ENCODE measurements around the gene MYH13.
"Not testable (repeated sequence)": the region's sequence is repeated elsewhere in the genome, so short reads cannot be mapped to it uniquely, and the experiment has no call there.

Gene MYH13

DNA sequence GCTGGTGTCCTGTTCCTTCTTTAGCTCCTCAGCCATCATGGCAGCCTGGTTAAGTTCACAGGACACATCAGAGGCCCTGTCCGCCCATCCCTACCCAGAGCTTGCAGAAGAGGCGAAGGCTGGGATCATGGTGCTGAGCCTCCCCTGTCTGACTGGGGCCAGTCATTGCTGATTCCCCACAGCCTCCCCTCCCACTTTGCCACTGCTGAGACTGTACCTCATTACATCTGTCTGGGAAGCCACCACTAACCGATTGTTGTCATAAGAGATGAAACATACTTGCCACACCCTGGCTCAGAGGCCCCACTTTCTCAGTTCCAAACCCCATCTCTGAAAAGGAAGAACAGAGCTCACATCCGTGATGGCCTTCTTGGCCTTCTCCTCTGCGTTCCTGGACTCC, 66.2 kb downstream of the MYH13 start:
- no peak for DNase-seq (ENCODE audit: extremely low read depth in 1 of 2, low read depth in 1 of 2)

DNA sequence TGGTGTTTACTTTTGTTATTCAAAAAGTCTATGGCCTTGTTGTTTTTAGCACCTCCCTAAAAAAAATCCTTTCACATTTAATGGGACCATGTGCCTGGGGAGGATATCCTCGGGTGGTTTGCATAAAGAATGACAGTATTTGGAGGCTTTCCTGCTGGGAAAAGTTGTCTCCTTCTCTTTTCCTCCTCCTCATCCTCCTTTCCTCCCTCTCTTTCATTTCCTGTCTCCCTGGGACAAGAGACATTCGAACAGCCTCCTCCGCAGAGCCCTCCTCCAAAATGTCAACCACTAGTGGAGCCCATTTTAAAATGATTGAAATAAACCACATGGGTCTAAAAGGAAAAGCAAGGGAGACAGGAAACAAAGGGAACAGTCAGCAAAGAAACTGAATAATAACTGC, 67.4 kb downstream of the MYH13 start:
- no peak for DNase-seq (ENCODE audit: extremely low read depth in 1 of 2, low read depth in 1 of 2)

DNA sequence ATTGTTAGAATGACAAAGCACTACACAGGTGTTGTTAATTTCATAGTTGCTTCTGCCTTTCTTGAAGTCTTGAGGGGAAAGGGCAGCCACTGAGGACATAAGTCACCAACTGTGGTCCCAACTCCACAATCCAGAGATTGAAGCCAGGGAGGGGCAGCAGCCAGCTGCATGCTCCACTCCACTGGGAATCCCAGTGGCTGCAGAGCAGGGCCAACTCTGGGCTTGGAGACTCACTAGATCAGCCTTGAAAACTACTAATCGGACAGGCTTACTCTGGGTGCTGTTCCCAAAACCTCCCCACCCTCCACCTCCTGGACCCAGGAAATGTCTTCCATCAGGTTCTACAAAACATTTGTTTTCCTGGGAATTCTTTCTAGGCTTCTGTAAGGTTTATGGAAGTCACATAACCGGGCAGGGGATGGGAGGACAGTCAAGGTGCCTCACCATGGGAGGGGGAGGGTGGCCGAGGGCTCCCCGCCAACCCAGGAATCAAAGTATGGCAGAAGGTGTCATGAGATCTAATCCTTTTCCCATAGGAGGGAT, 68.0 kb downstream of the MYH13 start:
- DNase-seq (ENCODE audit: extremely low read depth in 1 of 2, low read depth in 1 of 2): no peak

DNA sequence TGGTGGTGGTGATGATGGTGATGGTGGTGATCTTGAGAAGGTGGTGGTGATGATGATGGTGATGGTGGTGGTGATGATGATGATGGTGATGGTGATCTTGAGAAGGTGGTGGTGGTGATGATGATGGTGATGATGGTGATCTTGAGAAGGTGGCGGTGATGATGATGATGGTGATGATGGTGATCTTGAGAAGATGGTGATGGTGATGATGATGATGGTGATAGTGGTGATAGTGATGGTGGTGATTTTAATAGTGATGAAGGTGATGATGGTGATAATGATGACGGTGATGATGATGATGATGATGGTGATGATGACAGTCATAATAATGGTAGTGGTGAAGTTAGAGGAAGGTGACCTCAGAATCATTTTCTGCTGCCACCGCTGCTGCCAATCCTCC, 75.1 kb downstream of the MYH13 start:
- no peak for DNase-seq (ENCODE audit: extremely low read depth in 1 of 2, low read depth in 1 of 2)

DNA sequence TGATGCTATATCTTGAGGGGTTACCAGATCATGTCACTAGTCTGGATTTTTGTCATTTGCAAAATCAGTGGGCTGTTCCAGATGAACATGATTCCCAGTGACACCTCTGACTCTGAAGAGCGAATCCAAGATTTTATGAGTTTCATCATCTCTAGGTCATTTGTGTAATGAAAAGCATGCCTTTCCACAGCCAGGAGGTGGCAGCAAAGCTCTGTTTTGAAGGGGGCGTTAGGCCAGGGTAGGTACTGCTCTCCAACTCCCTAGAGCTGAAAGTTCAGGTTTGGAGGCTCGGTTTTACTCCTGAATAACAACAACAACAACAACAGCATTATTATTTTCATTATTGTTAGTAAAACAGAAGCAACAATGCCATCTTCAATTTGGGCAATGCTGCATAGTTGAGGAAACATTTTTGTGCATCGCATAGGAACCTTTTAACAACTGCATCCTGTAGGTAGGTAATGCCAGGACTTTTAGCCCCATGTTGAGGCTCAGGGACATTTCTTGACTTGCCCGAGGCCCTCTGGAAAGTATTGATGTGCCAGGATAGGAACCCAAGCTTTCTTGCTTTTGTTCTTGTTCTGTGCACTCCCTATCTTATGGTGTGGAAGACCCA, 77.0 kb downstream of the MYH13 start:
- no peak for DNase-seq (ENCODE audit: extremely low read depth in 1 of 2, low read depth in 1 of 2)

DNA sequence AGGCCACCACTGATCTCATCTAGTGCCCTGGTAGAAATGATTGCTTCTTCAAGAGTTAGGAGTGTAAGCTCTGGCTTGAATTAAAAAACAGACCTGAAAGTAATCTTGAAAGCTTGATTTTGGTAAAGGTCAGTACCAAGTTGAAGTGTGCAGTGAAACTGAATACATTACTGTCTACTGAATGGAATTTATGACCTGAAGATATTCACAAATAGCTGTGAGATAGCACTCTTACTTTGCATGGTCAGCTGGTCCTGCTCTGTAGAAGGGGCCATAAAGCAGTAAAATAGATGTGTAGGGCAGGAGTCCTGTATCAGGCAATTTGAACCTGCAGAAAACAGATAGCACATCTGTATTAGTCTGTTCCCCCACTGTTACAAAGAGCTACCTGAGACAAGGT, 78.6 kb downstream of the MYH13 start:
- DNase-seq (ENCODE audit: extremely low read depth in 1 of 2, low read depth in 1 of 2): no peak

DNA sequence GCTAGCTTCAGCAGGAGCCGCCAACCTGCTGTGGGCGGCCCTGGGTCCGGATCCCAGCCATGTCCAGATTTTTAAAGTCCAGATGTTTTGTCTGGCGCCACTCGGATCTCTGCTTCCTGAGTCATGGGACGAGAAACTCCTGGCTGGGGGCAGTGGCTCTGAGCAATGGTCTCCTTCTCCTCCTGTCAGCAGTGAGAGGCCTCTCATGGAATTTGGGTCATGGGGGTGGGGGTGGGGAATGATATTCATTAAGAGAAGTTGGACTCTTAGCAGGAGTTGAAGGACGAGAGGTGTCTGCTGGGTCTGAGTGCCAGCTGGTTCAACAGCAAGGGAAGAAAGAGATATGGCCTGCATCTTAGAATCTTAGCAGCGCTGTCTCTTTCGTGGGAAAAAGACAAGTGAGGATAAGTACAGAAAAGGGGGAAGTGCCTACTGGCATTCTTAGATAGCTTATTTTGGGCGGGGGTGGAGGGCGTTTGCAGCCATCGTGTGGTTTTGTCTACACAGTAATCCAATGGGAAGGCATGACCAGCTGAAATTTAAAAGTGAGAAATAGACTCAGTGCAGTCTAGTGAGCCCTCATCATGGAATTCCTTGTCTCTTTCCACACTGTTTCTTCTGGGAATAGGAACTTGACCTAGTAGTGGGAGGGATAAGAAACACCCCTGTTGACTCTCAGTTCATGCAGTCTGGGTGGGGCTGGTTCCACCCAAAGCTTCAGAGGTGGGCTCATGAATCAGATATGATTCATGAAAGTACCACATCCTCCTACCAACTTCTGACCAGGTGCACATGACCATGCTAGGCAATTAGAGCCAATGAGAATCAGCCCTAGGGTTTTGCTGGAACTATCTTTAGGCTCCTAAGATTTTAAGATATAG, 80.5 kb downstream of the MYH13 start:
- no peak for DNase-seq (ENCODE audit: extremely low read depth in 1 of 2, low read depth in 1 of 2)

DNA sequence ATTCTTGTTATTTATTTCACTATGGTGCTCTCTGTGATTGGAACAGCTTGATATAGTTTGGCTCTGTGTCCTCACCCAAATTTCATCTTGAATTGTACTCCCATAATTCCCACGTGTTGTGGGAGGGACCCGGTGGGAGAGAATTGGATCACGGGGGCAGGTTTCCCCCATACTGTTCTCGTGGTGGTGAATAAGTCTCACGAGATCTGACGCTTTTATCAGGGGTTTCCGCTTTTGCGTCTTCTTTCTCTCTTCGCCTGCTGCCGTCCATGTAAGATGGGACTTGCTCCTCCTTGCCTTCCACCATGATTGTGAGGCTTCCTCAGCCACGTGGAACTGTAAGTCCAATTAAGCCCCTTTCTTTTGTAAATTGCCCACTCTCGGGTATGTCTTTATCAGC, 81.2 kb downstream of the MYH13 start:
- not testable (repeated sequence) for DNase-seq (ENCODE audit: extremely low read depth in 1 of 2, low read depth in 1 of 2)

DNA sequence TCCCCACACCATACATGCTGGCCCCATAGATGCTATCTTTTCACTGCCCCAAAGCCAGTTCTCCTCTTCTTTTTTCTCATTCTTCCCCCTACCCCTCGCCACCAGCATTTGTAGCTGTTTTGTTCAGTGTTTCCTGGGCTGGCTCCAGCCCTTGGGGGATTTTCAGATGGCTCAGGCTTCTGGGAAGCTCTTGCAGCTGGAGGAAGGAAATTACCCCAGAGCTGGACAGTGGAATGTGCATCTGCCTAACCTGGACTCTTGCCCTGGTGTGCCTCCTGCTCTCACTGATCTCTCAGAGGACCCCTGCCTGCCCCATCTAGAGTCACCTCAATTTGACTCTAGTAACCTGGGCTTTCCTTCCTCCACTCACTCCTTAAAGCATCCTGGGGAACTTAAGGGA, 82.8 kb downstream of the MYH13 start:
- DNase-seq (ENCODE audit: extremely low read depth in 1 of 2, low read depth in 1 of 2): no peak

DNA sequence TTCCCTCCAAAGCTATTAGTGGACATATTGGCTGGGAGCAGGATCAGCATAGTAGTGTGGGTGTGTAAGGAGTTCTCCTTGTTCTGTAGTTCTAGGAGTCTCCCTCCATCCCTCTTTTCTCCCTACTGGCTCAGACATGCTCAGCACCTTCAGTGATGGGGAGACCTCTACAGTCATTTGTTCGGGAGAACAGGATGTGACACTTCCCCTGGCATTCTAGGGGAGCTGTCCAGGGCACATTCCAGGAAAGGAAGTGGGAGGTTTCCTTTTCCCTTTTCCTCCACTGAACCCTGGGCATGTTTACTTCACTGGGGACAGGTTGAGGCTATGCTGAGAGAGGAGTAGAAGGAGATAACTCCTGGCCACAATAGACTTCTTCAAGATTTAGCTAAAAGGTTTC, 86.5 kb downstream of the MYH13 start:
- no peak for DNase-seq (ENCODE audit: extremely low read depth in 1 of 2, low read depth in 1 of 2)

DNA sequence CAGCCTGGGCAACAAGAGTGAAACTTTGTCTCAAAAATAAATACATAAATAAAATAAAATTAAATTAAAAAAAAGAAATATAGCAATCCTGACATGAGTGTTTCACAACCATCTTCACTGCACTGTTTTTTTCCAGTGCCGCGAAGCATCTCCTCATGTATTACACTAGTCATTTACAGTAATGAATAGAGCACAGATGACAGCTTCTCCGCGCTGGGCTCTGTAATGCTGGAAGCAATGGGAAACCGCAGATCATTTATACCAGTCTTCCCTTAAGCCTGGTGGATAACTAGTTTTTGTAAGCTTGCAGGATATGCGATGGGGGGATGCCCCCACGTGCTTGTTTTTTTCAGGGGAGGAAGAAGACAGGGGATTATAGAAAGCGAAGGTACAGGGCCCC, 86.9 kb downstream of the MYH13 start:
- no peak for DNase-seq (ENCODE audit: extremely low read depth in 1 of 2, low read depth in 1 of 2)

DNA sequence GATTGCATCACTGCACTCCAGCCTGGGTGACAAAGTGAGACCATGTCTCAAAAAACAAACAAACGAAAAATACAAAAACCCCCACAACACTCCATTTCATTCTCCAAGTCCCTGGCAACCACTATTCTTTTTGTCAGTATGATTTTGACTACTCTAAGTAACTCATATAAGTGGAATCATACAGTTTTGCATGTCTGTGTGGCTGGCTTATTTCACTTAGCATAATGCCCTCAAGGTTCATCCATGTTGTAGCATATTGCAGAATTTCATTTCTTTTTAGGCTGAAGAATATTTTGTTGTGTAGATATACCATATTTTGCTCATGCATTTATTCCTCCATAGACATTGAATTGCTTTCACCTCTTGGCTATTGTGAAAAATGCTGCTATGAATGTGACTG, 92.7 kb downstream of the MYH13 start:
- DNase-seq (ENCODE audit: extremely low read depth in 1 of 2, low read depth in 1 of 2): no peak

DNA sequence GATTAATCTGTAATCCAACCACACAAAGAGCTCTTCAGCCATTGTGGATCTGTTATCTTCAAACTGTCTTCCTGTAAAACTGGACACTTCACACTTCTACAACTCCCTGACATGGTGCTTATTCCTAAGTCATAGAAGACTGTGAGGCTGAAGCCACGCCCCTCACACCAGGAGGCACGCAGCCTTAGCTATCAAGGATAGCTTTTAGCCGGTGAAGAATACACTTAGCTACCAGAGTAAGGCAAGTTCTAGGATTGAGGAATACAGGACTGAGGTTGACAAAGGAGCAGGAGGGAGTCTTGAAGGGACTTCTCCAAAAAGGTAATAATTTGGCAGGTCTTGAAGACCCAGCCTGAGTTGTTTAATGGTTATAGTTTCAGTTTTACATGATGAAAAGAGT, 94.6 kb downstream of the MYH13 start:
- DNase-seq (ENCODE audit: extremely low read depth in 1 of 2, low read depth in 1 of 2): no peak

DNA sequence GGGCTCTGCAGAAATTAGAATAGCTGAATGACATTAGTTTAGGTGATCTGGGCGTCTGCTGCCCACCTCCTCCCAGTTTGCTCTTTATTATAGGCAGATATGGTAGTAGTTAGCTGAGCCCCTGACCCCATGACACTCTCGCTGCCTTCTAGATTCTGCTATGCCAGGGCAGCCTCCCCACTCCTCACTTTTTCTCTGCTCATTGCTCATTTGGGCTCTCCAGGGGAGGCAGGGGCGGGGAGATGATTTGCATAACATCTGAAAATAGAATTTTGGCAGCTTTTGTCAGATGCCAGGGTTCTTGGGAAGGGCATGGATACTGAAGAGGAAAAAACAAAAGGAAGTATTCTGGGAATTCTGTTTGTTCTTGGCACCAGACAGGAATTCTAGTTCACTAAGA, 96.4 kb downstream of the MYH13 start:
- no peak for DNase-seq (ENCODE audit: extremely low read depth in 1 of 2, low read depth in 1 of 2)

DNA sequence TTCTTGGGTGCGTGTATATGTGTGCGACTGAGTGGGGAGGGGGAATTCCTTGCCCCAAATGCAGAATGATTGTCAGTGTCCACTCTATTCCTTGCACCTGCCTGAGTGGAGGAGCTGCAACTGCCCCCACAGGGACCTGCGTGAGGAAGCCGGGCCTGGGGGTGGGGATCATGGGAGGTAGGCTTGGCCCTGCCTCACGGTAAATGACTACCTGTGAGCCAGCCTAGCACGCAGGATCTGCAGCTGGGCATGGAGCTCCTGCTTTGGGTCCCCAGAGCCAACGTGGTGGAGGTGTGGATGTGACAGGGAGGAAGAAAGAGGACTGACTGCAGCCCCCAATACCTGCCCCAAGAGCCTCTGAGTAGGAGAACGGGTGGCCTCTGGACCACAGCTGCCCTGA, 97.4 kb downstream of the MYH13 start:
- no peak for DNase-seq (ENCODE audit: extremely low read depth in 1 of 2, low read depth in 1 of 2)

DNA sequence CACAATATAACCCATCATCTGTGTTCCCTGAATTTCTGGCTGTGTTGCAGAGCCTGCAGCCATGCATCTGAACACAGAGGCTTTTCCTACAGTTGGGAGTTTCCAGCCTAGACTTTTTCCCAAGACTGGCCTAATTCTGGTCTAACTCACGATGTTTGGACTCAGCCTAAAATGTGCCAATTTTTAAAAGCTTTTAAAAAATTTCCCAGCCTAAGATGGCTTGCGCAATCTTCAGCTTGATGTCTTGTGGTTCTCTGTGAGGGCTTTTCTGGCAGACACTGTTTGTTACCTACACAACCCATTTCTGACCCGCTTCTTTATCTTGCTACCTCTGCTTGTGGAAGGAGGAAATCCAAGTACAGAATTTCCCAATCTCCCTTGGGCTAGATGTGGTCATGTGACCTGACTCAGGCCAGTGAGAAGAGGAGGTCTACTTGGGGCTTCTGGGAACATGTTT, 101.7 kb downstream of the MYH13 start:
- DNase-seq (ENCODE audit: extremely low read depth in 1 of 2, low read depth in 1 of 2): no peak

DNA sequence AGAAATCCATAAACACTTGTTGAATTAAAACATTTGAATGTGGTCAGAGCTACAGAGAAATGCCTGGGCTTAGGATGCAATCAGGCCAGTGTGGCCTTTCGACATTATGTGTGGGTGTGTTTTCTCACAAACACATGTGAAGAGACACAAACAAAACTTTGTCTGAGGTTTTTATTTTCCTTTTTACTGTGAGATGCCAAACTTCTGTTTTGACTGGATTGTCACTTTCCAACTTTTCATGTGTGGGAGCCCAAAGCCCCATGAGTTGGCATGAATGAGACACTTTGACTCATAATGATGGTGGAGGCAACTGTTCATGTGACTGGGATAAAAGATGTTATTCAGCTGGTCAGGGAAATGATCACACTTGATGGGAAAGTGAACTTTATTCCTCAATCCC, 102.5 kb downstream of the MYH13 start:
- DNase-seq (ENCODE audit: extremely low read depth in 1 of 2, low read depth in 1 of 2): no peak

DNA sequence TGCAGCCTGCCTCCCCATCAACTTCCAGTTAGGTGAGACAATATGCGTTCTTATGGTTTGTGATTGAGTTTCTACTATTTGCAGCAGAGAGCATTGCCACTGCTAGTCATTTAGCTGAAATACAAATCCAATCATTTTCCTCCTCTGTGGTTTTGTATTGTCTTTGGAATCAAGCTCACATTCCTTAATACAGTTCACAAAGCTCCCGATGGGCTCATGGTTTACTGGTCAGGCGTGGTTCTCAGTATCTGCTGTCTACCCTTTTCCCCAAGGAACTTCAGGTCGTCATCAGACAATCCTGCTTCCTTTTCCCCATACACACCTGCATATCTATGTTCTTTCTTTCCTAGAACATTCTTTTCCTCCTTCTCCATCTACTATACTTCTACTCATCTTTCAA, 104.8 kb downstream of the MYH13 start:
- DNase-seq (ENCODE audit: extremely low read depth in 1 of 2, low read depth in 1 of 2): no peak

DNA sequence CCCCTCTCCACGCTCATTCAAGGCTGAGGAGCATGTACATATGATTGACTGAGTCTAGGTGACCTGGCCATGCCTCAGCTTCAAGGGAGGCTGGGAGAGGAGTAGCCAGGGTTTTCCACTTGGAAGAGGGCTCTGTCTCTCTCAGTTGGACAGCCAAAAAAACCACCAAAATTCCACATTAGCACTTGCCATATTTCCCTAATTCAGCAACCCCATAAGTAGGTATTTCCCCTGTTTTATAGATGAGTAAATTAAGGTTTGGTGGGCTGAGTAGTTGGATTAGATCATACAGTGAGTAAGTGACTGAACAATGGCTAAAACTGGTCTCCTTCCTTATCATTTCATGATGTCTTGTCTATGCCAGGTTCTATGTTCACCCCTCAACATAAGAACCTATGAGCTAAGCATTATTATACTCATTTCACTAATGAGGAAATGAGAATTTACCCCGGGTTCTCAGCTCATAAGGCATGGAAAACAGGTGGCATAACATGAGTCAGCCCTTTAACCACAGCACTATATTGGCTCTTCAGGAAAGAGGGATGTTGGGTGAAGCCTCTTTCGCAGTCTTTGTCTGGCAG, 106.4 kb downstream of the MYH13 start:
- no peak for DNase-seq (ENCODE audit: extremely low read depth in 1 of 2, low read depth in 1 of 2)

DNA sequence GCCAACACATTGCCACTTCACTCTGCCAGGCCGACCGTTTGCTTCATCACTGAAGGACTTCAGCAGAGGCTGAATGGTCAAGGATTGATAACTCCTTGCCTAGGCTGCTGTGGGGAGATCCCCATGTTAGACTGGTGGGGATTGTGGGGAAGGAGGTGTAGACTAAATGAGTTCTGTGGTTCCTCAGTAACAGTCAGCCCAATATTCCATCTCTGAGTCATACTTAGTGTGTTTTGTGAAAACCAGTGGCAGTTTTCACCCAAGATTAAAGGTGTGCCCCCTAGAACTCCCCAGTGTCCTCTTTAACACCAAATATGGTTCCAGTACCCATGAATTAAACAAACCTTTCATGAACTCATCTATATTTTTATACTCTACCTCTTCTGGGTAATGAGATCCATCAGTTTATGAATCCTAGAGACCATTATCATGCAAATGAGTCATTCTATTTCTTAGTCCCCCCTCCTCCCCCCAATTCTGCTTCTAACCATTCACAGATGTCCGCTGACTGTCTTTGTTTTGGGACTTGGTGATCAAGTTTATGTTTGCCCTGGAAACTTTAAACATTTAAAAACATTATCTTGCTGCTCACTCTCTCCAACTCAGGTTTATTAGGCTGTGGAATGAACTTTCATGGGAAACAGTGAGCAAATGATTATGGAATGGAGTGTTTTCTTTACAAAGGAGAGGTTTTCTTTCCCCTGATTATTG, 107.6 kb downstream of the MYH13 start:
- DNase-seq (ENCODE audit: extremely low read depth in 1 of 2, low read depth in 1 of 2): no peak

DNA sequence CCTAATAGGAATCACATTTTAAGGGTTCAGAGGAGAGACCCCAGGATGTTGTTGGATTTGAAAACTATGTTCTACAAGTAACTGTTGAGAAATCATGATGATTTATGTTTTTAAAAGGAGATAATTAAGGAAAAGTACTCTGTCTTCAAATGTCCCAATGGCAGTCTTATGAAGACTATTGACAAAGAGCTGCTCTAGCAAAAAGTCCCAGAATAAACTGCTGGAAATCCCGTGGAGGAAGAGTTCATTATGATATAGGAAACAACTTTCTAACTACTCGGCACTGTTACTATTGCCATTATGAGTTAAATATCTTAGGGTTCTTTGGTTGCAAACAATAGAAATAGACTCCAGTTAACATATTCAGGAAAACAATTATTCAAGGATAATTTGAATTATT, 108.8 kb downstream of the MYH13 start:
- no peak for DNase-seq (ENCODE audit: extremely low read depth in 1 of 2, low read depth in 1 of 2)

Measured in activated CD8-positive, alpha-beta memory T cell treated with anti-CD3 and anti-CD28 coated beads for 1 hour (primary cell).